Stimulated activated CD4-positive, alpha-beta T cell treated with anti-CD3 and anti-CD28 coated beads, Interleukin-4, amount 100 ng/mL, for 48 hours (primary cell): Measurements from ENCODE around the gene PPP1R8.
"Not testable (repeated sequence)": the region's sequence is repeated elsewhere in the genome, so short reads cannot be mapped to it uniquely, and the experiment has no call there.

Experiments
- DNase-seq, 2 donors: peaks; one replicate each; pipeline ENCODE4 v3.0.0-alpha.2; 2020; ENCODE audit warnings: low read depth in 2 of 2

PPP1R8 gene

GRCh38 chr1:27830621-27831440 lies at the start of gene PPP1R8:
TSS of gene PPP1R8 (plus strand) at chr1:27830782. CDS start at chr1:27830836, 54 bp downstream.
- peak; percentile 77 to 91 for DNase-seq

- no peak for DNase-seq
Observed at GRCh38 chr1:27782950-27783349, 47.6 kb upstream of the PPP1R8 start.

- no peak for DNase-seq
Observed at GRCh38 chr1:27784700-27785099, 45.9 kb upstream of the PPP1R8 start.

GRCh38 chr1:27785781-27786455 lies 44.7 kb upstream of the PPP1R8 start:
- no peak for DNase-seq

GRCh38 chr1:27787895-27788294 lies 42.7 kb upstream of the PPP1R8 start:
- no peak for DNase-seq

GRCh38 chr1:27789540-27790041 lies 41.0 kb upstream of the PPP1R8 start:
- DNase-seq, result no peak

GRCh38 chr1:27790270-27790669 lies 40.3 kb upstream of the PPP1R8 start:
- not testable (repeated sequence) for DNase-seq

GRCh38 chr1:27795601-27796000 lies 35.0 kb upstream of the PPP1R8 start:
- no peak for DNase-seq

- DNase-seq, result peak in 1 of 2 donors; percentile 6
Observed at GRCh38 chr1:27804791-27805190, 25.8 kb upstream of the PPP1R8 start.

GRCh38 chr1:27806758-27807157 lies 23.8 kb upstream of the PPP1R8 start:
- no peak for DNase-seq

GRCh38 chr1:27807385-27807784 lies 23.2 kb upstream of the PPP1R8 start:
- DNase-seq, result no peak

- DNase-seq, result not testable (repeated sequence)
Observed at GRCh38 chr1:27808131-27808530, 22.5 kb upstream of the PPP1R8 start.

- DNase-seq, result no peak
Observed at GRCh38 chr1:27809883-27810282, 20.7 kb upstream of the PPP1R8 start.

- no peak for DNase-seq
Observed at GRCh38 chr1:27811741-27812500, 18.7 kb upstream of the PPP1R8 start.

GRCh38 chr1:27816921-27817630 lies 13.5 kb upstream of the PPP1R8 start:
- no peak for DNase-seq

GRCh38 chr1:27821761-27822315 lies 8.7 kb upstream of the PPP1R8 start:
- DNase-seq, result no peak

- DNase-seq, result no peak
Observed at GRCh38 chr1:27823784-27824183, 6.8 kb upstream of the PPP1R8 start.

- DNase-seq, result no peak
Observed at GRCh38 chr1:27824411-27824810, 6.2 kb upstream of the PPP1R8 start.

- not testable (repeated sequence) for DNase-seq
Observed at GRCh38 chr1:27829339-27829960, 1.1 kb upstream of the PPP1R8 start.

- no peak for DNase-seq
Observed at GRCh38 chr1:27831568-27832410, 1.2 kb downstream of the PPP1R8 start.
